GM10266 (cell line): ENCODE results near the gene OR4X2.
"Not testable (repeated sequence)": the region's sequence is repeated elsewhere in the genome, so short reads cannot be mapped to it uniquely, and the experiment has no call there.

Source experiments
- DNase-seq: peaks from one replicate; pipeline ENCODE4 v3.0.0; 2012; ENCODE audit errors: extremely low spot score
- TF ChIP-seq, protein P1 (sequence below): IDR thresholded peaks from 2 replicates; pipeline ENCODE4 v1.5.1; 2012; ENCODE audit warnings: mild to moderate bottlenecking, low read depth; ENCODE audit not compliant: control insufficient read depth, insufficient read depth; ENCODE audit errors: missing control alignments

OR4X2 gene, protein sequence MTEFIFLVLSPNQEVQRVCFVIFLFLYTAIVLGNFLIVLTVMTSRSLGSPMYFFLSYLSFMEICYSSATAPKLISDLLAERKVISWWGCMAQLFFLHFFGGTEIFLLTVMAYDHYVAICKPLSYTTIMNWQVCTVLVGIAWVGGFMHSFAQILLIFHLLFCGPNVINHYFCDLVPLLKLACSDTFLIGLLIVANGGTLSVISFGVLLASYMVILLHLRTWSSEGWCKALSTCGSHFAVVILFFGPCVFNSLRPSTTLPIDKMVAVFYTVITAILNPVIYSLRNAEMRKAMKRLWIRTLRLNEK

DNA sequence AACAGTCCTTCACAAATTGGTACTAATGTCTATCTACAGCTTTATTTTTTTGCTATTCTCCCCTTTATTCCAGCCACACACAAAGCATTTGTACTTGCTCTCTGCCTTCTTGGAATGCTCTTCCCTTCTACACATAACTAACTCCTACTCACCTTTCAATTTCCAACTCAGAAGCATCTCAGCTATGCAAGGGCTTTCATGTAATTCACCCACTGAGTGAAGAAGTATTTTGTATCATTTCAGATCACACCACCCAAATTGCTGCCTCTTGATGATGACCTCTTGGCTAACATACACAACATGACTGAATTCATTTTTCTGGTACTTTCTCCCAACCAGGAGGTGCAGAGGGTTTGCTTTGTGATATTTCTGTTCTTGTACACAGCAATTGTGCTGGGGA lies at the start of gene OR4X2:
OR4X2 (plus strand) TSS at position 301 of the 400 bp plus-strand sequence; CDS start at position 301, 0 bp downstream.
- DNase-seq, result no peak
- TF ChIP-seq, protein P1, sequence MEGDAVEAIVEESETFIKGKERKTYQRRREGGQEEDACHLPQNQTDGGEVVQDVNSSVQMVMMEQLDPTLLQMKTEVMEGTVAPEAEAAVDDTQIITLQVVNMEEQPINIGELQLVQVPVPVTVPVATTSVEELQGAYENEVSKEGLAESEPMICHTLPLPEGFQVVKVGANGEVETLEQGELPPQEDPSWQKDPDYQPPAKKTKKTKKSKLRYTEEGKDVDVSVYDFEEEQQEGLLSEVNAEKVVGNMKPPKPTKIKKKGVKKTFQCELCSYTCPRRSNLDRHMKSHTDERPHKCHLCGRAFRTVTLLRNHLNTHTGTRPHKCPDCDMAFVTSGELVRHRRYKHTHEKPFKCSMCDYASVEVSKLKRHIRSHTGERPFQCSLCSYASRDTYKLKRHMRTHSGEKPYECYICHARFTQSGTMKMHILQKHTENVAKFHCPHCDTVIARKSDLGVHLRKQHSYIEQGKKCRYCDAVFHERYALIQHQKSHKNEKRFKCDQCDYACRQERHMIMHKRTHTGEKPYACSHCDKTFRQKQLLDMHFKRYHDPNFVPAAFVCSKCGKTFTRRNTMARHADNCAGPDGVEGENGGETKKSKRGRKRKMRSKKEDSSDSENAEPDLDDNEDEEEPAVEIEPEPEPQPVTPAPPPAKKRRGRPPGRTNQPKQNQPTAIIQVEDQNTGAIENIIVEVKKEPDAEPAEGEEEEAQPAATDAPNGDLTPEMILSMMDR, result no peak

DNA sequence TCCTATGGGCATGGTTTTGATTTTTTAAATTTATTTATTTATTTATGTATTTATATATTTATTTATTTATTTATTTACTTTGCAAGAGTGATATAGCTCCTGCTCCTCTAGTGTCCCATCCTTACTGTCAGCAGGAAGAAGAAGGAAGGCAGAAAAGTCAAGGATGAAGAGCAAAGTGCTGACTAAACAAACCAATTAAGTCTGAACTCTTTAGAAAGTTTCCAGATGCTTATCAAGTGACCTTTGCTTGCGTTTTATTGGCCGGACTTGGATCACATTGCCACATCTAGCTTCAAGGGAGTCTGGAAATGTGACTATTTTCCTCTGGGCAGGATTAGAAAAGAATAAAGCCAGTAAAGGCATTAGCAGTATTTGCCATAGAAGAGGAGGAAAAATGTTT lies 37.0 kb upstream of the OR4X2 start:
- TF ChIP-seq, protein P1, result no peak
- DNase-seq, result no peak

DNA sequence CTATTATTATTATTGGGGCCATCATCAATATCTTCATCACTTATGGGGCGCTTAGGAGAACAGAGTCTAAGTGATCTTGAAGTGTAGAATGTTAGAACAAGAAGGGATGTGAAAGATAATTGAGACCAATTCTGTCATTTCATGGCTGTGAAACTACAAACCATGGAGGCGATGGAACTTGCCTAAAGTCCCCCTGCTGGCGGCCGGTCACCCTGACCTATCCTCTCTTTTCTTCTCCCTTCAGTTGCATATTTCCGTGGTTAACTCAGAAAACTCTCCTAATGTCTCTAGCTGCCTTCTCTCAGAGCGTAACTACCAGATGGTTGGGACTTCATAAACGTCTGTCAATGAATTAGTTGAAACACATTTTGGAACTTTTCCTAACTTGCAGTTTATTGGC lies 34.9 kb upstream of the OR4X2 start:
- DNase-seq, result no peak
- TF ChIP-seq, protein P1, result no peak

DNA sequence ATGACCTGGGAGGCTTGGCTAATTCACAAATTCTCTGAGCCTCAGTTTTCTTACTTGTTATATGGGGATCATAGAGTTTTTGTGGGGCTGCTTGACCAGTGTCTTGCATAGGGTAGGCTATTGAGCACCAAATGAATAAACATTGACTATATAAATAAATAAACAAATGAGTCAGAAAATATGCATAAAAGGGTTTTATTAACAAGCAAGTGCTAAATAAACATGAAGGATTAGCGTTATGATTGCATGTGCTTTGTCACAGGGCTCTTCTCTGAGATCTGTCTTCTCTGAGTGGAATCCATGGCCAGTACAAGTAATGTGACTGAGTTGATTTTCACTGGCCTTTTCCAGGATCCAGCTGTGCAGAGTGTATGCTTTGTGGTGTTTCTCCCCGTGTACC lies 28.4 kb upstream of the OR4X2 start, which contains the start of gene OR4B1:
OR4B1 (plus strand) TSS at position 301 of the 400 bp plus-strand sequence; CDS start at position 301, 0 bp downstream.
- TF ChIP-seq, protein P1, result no peak
- no peak for DNase-seq

DNA sequence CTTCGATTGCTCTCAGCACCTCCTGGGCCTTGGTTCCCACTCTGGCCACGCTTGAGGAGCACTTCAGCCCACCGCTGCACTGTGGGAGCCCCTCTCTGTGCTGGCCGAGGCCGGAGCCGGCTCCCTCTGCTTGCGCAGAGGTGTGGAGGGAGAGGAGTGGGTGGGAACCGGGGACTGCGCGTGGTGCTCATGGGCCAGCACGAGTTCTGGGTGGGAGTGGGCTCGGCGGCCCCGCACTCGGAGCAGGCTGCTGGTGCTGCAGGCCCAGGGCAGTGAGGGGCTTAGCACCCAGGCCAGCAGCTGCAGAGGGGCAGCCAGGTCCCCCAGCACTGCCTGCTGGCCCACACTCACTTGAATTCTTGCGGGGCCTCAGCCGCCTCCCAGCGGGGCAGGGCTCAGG lies 16.1 kb upstream of the OR4X2 start:
- TF ChIP-seq, protein P1, result no peak
- no peak for DNase-seq

DNA sequence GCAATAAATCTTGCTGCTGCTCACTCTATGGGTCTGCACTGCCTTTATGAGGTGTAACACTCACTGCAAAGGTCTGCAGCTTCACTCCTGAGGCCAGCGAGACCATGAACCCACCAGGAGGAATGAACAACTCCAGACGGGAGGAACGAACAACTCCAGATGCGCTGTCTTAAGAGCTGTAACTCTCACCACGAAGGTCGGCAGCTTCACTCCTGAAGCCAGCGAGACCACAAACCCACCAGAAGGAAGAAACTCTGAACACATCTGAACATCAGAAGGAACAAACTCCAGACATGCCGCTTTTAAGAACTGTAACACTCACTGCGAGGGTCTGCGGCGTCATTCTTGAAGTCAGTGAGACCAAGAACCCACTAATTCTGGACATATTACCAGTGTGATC lies 14.8 kb upstream of the OR4X2 start:
- DNase-seq, result not testable (repeated sequence)

DNA sequence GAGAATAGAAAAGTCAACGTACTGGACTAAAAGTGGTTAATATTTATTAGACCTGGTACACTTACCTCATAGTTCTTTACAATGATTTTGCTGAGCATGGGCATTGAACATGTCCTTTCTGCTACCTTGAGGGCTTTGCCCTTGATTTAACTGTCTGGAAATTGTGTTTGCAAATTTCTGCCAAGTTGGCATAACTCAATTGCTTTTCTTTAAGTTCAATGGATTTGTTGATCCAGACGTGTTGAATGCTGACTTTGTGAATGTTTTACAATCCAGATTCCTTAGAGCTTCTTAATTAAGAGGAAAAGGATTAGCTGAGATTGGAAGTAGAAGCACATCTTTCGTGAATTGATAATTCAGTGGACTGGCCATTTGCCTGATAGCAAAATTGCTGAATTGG lies 7.2 kb upstream of the OR4X2 start:
- DNase-seq, result no peak
- TF ChIP-seq, protein P1, result no peak
